GM15510 (cell line): ENCODE measurements around the gene RNF133.

Experiments
- POLR2A ChIP-seq: IDR thresholded peaks from 3 replicates; pipeline ENCODE4 v1.6.1; 2011; ENCODE audit warnings: borderline replicate concordance; ENCODE audit not compliant: insufficient read length; ENCODE audit errors: extremely low read depth

Gene RNF133

GRCh38 chr7:122673951-122674350 lies 25.0 kb downstream of the RNF133 start:
- TF ChIP-seq POLR2A: no peak

DNA sequence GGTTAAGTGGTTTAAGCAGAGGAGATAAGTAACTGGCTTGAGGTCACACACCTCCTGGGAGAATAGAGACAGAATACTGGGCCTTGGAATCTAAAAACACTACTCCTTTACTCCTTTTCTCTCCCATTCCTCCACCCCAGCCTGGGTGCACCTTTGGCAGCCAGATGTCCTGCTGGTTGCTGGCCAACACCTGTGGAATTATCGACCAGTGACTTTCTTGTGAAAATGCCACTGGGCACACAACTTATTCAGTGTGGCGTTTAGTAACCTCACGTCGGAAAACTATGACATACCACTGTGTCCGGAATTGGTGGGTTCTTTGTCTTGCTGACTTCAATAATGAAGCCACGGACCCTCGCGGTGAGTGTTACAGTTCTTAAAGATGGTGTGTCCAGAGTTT lies 26.4 kb downstream of the RNF133 start:
- no peak for TF ChIP-seq POLR2A

- no peak for TF ChIP-seq POLR2A
Observed at GRCh38 chr7:122663733-122664132, 35.2 kb downstream of the RNF133 start.

- TF ChIP-seq POLR2A: no peak
Observed at GRCh38 chr7:122658856-122659255, 40.1 kb downstream of the RNF133 start.

DNA sequence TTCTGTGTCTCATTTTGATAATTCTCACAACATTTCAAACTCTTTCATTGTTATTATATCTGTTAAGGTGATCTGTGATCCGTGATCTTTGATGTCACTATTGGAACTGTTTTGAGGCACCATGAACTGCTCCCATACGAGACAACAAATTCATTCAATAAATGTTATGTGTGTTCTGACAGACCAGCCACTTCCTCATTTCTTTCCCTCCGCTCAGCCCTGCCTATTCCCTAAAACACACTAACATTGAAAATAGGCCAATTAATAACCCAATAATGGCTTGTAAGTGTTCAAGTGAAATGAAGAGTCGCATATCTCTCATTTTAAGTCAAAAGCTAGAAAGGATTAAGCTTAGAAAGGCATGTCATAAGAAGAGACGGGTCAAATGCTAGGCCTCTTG lies 45.2 kb downstream of the RNF133 start:
- TF ChIP-seq POLR2A: no peak

GRCh38 chr7:122652876-122653275 lies 46.0 kb downstream of the RNF133 start:
- no peak for TF ChIP-seq POLR2A

GRCh38 chr7:122651451-122651850 lies 47.5 kb downstream of the RNF133 start:
- no peak for TF ChIP-seq POLR2A
